GM12872 (cell line): Measurements from ENCODE around the gene PPFIA4.

ENCODE experiments used
- TF ChIP-seq, protein P1 (sequence below): IDR thresholded peaks from 3 replicates; pipeline ENCODE4 v1.5.1; 2011; ENCODE audit warnings: low read depth, mild to moderate bottlenecking, low read length, moderate library complexity; ENCODE audit not compliant: insufficient read depth

The PPFIA4 gene

DNA sequence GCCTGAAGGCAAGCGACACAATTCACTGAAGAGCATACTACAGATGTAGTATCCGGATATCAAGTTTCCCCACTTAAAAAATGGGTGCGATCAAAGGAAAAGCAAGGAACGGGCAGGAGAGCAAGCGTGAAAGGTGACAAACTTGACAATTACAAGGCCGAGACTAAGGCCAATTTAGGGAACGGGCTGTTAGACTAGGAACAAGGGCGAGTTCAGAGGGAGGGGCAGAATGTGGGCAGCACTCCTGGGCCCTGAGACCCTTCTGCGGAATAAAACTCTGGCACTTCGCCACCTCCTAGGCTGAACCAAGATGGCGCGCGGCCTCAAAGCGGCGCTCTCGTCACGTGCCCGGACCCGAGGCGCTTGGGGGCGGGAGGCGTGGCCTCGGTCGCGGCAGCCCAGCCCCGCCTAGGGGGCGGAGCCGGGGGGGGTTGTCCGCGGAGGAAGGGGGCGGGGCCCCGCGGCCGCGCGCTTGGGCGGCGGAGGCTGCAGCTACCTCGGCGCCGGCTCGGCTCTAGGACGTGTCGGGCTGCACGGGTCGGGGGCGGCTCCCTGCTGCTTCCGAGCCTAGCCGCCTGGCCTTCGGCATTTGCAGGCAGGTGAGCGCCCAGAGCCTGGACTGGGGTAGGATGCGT, at the start of gene PPFIA4:
TSS of gene PPFIA4 (plus strand) at position 461 of the 635 bp plus-strand sequence. CDS start 12,518 bp downstream, outside the sequence.
- TF ChIP-seq, protein P1, sequence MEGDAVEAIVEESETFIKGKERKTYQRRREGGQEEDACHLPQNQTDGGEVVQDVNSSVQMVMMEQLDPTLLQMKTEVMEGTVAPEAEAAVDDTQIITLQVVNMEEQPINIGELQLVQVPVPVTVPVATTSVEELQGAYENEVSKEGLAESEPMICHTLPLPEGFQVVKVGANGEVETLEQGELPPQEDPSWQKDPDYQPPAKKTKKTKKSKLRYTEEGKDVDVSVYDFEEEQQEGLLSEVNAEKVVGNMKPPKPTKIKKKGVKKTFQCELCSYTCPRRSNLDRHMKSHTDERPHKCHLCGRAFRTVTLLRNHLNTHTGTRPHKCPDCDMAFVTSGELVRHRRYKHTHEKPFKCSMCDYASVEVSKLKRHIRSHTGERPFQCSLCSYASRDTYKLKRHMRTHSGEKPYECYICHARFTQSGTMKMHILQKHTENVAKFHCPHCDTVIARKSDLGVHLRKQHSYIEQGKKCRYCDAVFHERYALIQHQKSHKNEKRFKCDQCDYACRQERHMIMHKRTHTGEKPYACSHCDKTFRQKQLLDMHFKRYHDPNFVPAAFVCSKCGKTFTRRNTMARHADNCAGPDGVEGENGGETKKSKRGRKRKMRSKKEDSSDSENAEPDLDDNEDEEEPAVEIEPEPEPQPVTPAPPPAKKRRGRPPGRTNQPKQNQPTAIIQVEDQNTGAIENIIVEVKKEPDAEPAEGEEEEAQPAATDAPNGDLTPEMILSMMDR = no peak

DNA sequence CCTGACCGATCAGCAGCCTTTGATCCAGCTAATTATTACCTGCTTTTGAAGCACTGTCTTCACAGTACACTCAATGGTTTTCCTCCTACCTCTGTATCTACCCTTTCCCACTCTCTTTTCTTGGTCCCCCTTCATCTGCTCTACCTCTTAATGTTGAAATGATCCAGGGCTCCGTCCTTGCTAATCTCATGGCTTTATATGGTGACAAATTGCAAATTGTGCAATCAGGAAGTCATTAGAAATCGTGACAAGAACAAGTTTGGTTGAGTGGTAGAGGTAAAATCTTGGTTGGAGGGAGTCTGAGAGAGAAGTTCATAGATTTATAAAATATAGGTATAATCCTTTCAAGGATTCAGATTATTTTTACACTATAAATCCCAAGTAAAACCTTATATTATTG, 49.7 kb upstream of the PPFIA4 start:
- TF ChIP-seq, protein P1 = no peak

DNA sequence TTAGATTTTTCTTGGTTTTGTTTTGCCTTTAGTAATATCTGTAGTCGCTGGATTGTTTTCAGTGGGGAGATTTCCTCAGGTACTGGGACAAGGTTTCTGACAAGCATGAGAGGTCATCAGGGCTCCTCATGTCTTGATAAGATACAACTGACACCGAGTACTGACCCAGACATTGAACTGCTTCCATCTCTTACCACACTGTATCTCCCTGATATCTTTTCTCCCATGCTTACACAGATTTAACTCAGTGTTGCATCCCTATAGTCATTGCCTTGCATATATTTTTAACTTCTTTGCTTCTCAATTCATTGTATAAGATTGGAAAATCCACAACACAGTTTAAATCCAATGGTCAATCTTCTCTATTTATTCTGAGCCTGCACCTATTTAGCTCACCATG, 46.8 kb upstream of the PPFIA4 start:
- TF ChIP-seq, protein P1 = no peak

DNA sequence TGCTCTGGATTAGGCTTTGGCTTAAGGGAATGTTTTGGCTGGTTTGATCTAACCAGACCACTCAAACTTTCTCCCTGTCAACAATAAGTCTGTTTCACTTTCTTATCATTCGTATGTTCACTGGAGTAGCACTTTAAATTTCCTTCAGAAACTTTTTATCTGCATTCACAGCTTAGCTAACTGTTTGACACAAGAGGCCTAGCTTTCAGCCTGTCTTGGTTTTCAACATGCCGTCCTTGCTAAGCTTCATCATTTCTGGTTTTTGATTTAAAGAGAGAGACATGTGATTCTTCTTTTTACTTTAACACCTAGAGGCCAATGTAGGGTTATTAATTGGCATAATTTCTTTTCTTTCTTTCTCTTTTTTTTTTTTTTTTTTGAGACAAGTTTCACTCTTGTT, 44.4 kb upstream of the PPFIA4 start:
- TF ChIP-seq, protein P1 = no peak

DNA sequence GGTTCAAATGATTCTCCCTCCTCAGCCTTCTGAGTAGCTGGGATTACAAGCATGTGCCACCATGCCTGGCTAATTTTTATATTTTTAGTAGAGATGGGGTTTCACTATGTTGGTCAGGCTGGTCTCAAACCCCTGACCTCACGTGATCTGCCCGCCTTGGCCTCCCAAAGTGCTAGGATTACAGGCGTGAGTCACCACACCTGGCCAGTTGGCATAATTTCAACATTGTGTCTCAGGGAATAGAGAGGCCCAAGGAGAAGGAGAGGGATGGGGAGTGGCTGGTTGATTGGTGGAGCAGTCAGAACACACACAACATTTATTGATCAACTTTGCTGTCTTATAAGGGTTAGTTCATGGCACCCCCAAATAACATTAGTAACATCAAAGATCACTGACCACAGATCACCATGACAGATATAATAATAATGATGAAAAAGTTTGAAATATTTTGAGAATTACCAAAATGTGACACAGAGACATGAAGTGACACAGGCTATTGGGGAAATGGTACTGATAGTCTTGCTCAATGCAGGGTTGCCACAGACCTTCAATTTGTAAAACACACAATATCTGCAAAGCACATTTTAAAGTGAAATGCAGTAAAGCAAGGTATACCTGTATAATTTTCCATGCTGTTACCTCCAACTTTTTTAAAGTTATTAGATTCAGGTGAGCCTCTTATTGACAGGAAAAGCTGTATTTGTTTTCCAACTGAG, 43.4 kb upstream of the PPFIA4 start:
- TF ChIP-seq, protein P1 = no peak

DNA sequence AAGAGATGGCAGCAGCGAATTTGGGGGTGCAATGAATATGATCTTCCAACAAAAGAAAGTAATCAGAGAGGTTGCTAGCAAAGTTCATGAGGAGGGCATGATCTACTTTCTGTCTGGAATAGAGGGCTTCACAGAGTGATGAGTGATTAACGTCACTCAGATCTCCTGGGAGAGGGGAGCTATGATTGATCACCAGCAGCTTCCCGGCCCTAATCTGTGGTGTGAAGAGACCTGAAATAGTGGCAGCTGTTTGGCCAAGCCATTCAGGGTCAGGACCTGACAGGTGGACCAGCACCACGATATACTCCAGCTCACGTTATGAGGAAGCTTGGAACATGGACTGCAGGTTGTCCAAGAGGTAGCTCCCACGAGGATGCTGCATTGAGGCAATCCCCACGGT, 39.0 kb upstream of the PPFIA4 start:
- TF ChIP-seq, protein P1 = no peak

DNA sequence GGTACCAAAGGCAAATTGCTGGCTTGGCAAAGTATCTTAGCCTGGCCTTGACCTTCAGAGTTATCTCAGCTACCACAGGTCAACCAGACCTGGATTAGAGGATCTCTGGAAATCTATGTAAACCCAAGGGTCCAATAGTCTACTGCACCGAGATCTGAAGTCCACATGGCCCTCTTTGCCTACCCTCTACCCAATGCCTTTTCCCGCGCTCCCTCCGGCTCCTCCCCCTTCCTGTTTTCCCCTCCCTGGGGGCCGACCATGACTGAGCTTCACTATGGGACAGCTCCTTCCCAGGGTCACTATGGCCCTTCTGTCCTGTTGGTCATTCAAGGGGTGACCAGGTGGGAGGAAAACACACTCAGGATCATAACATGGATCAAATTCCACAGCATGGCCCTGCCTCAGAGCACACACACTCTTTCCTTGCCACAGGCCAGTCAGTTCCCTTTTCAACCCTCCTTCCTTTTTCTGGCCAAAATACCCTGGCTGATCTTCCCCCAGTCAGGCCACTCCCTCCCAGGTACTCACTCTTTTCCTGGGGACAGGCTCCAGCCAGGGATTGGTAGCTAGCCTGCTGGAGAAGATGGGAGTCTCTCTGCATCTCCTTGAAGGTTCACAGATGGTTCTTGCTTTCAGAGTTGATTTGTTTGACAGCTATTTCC, 38.2 kb upstream of the PPFIA4 start:
- TF ChIP-seq, protein P1 = no peak
